ENCODE results near the gene POLD1.

Gene POLD1

GRCh38 chr19:50461066-50461875, 77.1 kb downstream of the POLD1 start:
- Histone ChIP-seq H2AFZ (ENCODE audit: low read length) (no peak overlapping the region), H3K4me1 (ENCODE audit: insufficient read depth, low read length, severe bottlenecking) (peaks cover 15% of the 10 kb centered on the region), H3K36me3 (ENCODE audit: insufficient read depth, low read length) (no peaks in the 10 kb centered on the region), H3K9me3 (ENCODE audit: low read length) (no peaks in the 10 kb centered on the region), H3K4me3 (ENCODE audit: low read depth, low read length, poor library complexity, severe bottlenecking) (no peak overlapping the region), H3K27ac (ENCODE audit: low read depth, low read length, poor library complexity, severe bottlenecking) (no peak overlapping the region), H4K20me1 (ENCODE audit: insufficient read depth, low read length) (no peaks in the 10 kb centered on the region), H3K9ac (ENCODE audit: low read length) (no peak overlapping the region), H3K9me2 (ENCODE audit: low read depth, low read length) (no peaks in the 10 kb centered on the region), H3K4me2 (ENCODE audit: low read length) (peak overlapping the region; percentile 8; the same call in 1 of the 2 replicates), H3K27me3 (ENCODE audit: insufficient read depth, low read length) (peaks cover 5% of the 10 kb centered on the region; the same call in 1 of the 2 replicates), H3F3A (ENCODE audit: insufficient read depth, low read length) (no peaks in the 10 kb centered on the region; the same call in 1 of the 2 replicates), H3K79me2 (ENCODE audit: insufficient read depth, low read length) (no peaks in the 10 kb centered on the region)
- TF ChIP-seq CTCF (IDR thresholded peaks at IDR 0.05; ENCODE audit: low read length) = peak; percentile 86
- no peak for TF ChIP-seq EZH2 (IDR thresholded peaks at IDR 0.05; ENCODE audit: borderline replicate concordance, low read length)

GRCh38 chr19:50462970-50463369, 78.8 kb downstream of the POLD1 start:
- peaks cover 15% of the 10 kb centered on the region for H3K4me1 ChIP-seq (ENCODE audit: insufficient read depth, low read length, severe bottlenecking)
- H3K9me2 ChIP-seq (ENCODE audit: low read depth, low read length) = no peaks in the 10 kb centered on the region
- no peaks in the 10 kb centered on the region; the same call in 1 of the 2 replicates for H3F3A ChIP-seq (ENCODE audit: insufficient read depth, low read length)
- no peak overlapping the region for H3K27ac ChIP-seq (ENCODE audit: low read depth, low read length, poor library complexity, severe bottlenecking)
- no peaks in the 10 kb centered on the region for H3K9me3 ChIP-seq (ENCODE audit: low read length)
- H2AFZ ChIP-seq (ENCODE audit: low read length) = no peak overlapping the region
- no peaks in the 10 kb centered on the region for H3K36me3 ChIP-seq (ENCODE audit: insufficient read depth, low read length)
- H3K79me2 ChIP-seq (ENCODE audit: insufficient read depth, low read length) = no peaks in the 10 kb centered on the region
- no peaks in the 10 kb centered on the region for H4K20me1 ChIP-seq (ENCODE audit: insufficient read depth, low read length)
- no peak for TF ChIP-seq CTCF (IDR thresholded peaks at IDR 0.05; ENCODE audit: low read length)
- TF ChIP-seq EZH2 (IDR thresholded peaks at IDR 0.05; ENCODE audit: borderline replicate concordance, low read length) = no peak
- H3K27me3 ChIP-seq (ENCODE audit: insufficient read depth, low read length) = peaks cover 14% of the 10 kb centered on the region; the same call in 1 of the 2 replicates
- no peak overlapping the region for H3K9ac ChIP-seq (ENCODE audit: low read length)
- H3K4me3 ChIP-seq (ENCODE audit: low read depth, low read length, poor library complexity, severe bottlenecking) = no peak overlapping the region
- H3K4me2 ChIP-seq (ENCODE audit: low read length) = no peak overlapping the region

GRCh38 chr19:50464348-50464747, 80.2 kb downstream of the POLD1 start:
- Histone ChIP-seq H3F3A (ENCODE audit: insufficient read depth, low read length) (no peaks in the 10 kb centered on the region; the same call in 1 of the 2 replicates), H3K9me3 (ENCODE audit: low read length) (no peaks in the 10 kb centered on the region), H4K20me1 (ENCODE audit: insufficient read depth, low read length) (no peaks in the 10 kb centered on the region), H3K9ac (ENCODE audit: low read length) (no peak overlapping the region), H3K9me2 (ENCODE audit: low read depth, low read length) (no peaks in the 10 kb centered on the region), H3K79me2 (ENCODE audit: insufficient read depth, low read length) (no peaks in the 10 kb centered on the region), H3K4me2 (ENCODE audit: low read length) (no peak overlapping the region), H3K36me3 (ENCODE audit: insufficient read depth, low read length) (no peaks in the 10 kb centered on the region), H3K4me3 (ENCODE audit: low read depth, low read length, poor library complexity, severe bottlenecking) (no peak overlapping the region), H3K27ac (ENCODE audit: low read depth, low read length, poor library complexity, severe bottlenecking) (no peak overlapping the region), H3K27me3 (ENCODE audit: insufficient read depth, low read length) (peaks cover 14% of the 10 kb centered on the region; the same call in 1 of the 2 replicates), H3K4me1 (ENCODE audit: insufficient read depth, low read length, severe bottlenecking) (peaks cover 15% of the 10 kb centered on the region), H2AFZ (ENCODE audit: low read length) (no peak overlapping the region)
- TF ChIP-seq CTCF (IDR thresholded peaks at IDR 0.05; ENCODE audit: low read length) (no peak), EZH2 (IDR thresholded peaks at IDR 0.05; ENCODE audit: borderline replicate concordance, low read length) (no peak)
